ENCODE data around the gene LIMS2.

Gene LIMS2

GRCh38 chr2:127672341-127673224 is 2.7 kb downstream of the LIMS2 start:
- no peak overlapping the region for H3K27ac ChIP-seq
- TF ChIP-seq, protein P1, sequence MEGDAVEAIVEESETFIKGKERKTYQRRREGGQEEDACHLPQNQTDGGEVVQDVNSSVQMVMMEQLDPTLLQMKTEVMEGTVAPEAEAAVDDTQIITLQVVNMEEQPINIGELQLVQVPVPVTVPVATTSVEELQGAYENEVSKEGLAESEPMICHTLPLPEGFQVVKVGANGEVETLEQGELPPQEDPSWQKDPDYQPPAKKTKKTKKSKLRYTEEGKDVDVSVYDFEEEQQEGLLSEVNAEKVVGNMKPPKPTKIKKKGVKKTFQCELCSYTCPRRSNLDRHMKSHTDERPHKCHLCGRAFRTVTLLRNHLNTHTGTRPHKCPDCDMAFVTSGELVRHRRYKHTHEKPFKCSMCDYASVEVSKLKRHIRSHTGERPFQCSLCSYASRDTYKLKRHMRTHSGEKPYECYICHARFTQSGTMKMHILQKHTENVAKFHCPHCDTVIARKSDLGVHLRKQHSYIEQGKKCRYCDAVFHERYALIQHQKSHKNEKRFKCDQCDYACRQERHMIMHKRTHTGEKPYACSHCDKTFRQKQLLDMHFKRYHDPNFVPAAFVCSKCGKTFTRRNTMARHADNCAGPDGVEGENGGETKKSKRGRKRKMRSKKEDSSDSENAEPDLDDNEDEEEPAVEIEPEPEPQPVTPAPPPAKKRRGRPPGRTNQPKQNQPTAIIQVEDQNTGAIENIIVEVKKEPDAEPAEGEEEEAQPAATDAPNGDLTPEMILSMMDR (conservative IDR thresholded peaks at IDR 0.05) = no peak

DNA sequence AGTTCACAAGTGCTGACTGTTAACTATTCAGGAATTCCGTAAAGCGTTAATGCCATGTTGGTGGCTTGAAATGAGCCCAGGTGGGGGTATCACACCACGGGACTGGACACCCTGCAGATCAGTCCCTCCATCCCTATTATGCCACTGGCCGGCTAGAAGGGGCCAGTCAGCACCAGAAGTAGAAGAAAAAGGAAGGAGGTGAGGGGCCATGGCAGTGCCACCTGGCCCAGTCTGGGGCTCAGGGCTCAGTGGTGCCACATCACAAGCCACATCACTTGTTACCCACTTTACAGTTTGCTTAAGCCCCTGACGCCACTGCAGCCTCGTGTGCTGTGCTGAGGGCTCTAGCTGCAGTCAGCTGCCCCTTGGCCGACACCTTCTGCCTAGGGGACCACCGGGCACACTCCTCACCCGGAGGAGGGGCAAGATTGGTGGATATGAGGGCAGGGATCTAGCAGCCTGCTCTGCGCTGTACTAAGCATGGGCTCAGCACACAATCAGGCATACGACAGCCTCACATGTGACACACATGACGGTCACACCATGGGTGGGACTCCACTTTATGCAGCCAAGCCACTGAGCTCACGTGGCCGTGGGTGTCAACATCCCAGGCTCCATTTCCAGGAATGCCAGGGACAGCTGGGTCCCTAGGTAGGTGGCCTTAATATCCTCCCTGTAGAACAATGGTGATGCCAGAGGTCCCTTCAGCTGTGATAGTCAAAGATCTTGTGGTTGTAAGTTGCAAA is 3.6 kb downstream of the LIMS2 start:
- no peak overlapping the region for H3K27ac ChIP-seq
- TF ChIP-seq, protein P1 (conservative IDR thresholded peaks at IDR 0.05) = no peak

DNA sequence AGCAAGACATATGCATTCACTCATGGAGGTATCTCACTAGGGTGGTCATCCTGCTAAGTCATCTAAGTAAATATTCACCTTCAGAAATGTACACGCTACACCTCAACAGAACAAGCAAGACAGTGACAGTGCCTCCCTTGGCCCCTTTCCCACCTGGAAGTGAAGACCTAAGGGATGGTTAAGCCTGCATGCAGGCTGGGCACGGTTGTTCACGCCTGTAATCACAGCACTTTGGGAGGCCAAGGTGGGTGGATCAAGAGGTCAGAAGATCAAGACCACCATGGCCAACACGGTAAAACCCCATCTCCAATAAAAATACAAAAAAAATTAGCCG is 4.4 kb downstream of the LIMS2 start:
- H3K27ac ChIP-seq = no peak overlapping the region
- TF ChIP-seq, protein P1 (conservative IDR thresholded peaks at IDR 0.05) = no peak

GRCh38 chr2:127670055-127670956 is 5.0 kb downstream of the LIMS2 start:
- H3K27ac ChIP-seq = no peak overlapping the region
- TF ChIP-seq, protein P1 (conservative IDR thresholded peaks at IDR 0.05) = no peak

DNA sequence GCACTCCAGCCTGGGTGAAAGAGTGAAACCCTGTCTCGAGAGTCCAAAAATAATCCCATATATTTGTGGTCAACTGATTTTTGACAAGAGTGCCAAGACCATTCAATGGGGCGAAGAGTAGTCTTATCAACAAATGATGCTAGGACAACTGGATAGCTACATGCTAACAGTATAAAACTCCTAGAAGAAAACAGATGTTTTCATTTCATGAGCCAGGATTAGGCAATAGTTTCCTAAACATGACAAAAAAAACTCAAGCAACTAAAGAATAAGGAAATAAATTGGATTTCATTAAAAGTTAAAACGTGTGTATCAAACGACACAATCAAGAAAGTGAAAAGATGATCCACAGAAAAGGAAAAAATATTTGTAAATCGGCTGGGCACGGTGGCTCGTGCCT is 6.3 kb downstream of the LIMS2 start:
- no peak overlapping the region for H3K27ac ChIP-seq
- TF ChIP-seq, protein P1 (conservative IDR thresholded peaks at IDR 0.05) = no peak

GRCh38 chr2:127665267-127665893 is 9.9 kb downstream of the LIMS2 start:
- TF ChIP-seq, protein P1 (conservative IDR thresholded peaks at IDR 0.05) = no peak
- no peak overlapping the region for H3K27ac ChIP-seq
